SK-N-SH (cell line): ENCODE data around the gene PRKN. TPM values are rescaled to one million over a fixed set of nuclear protein-coding genes. Genes with fewer than 3 reads are reported as not detected.

Experiments used
- CTCF ChIA-PET: fragments of 300-600, 350-600 bp; formaldehyde crosslinking; extraction: SDS; loops from one replicate; lab custom pipeline; 2021; lab: Yijun Ruan, JAX
- POLR2A ChIA-PET: fragments of 350-600 bp; sonication (Branson Sonifier 250); formaldehyde crosslinking; extraction: SDS; loops from one replicate; lab custom pipeline; 2020; ENCODE audit warnings: antibody characterized with exemption, inconsistent platforms; lab: Yijun Ruan, JAX
- DNase-seq: peaks from one replicate; pipeline ENCODE4 v3.0.0; 2012
- H2AFZ ChIP-seq: fragments of 200-600 bp; sonication (generic); 2 replicates; pipeline ENCODE4 v1.8.1; 2016; ENCODE audit warnings: antibody characterized with exemption, mild to moderate bottlenecking, low read depth
- H3F3A ChIP-seq: fragments of 200-600 bp; sonication (generic); replicated peaks from 2 replicates; pipeline ENCODE3; 2016; ENCODE audit warnings: antibody characterized with exemption, mild to moderate bottlenecking; ENCODE audit not compliant: insufficient read depth
- H3K27ac ChIP-seq, 2 experiments: fragments of 200-500 bp in 1 of 2; fragments of 200-600 bp in 1 of 2; sonication (Bioruptor generic) in 1 of 2; sonication (generic), shearing (Covaris generic) in 1 of 2; 2 replicates each; pipeline versions ENCODE4 v1.5.1 to v1.6.1; 2014 to 2016; ENCODE audit warnings: low read depth in 2 of 2, inconsistent platforms in 1 of 2, low read length in 1 of 2, mild to moderate bottlenecking in 1 of 2, mixed read lengths in 1 of 2
- H3K27me3 ChIP-seq: fragments of 200-600 bp; sonication (generic), shearing (Covaris generic); 2 replicates; pipeline ENCODE4 v1.6.1; 2016; ENCODE audit warnings: mixed run types; ENCODE audit not compliant: insufficient read depth
- H3K36me3 ChIP-seq, 2 experiments: fragments of 200-500 bp in 1 of 2; fragments of 200-600 bp in 1 of 2; sonication (Bioruptor generic) in 1 of 2; sonication (generic) in 1 of 2; replicated peaks in 1 of 2; 2 replicates each; pipeline versions ENCODE3 to v1.5.1; 2014 to 2016; ENCODE audit warnings: low read length in 1 of 2, mild to moderate bottlenecking in 1 of 2; ENCODE audit not compliant: insufficient read depth in 2 of 2, control insufficient read depth in 1 of 2
- H3K4me1 ChIP-seq, 2 experiments: fragments of 200-500 bp in 1 of 2; fragments of 200-600 bp in 1 of 2; sonication (Bioruptor generic) in 1 of 2; sonication (generic), shearing (Covaris generic) in 1 of 2; 2 replicates each; pipeline versions ENCODE4 v1.5.1 to v1.6.1; 2014 to 2016; ENCODE audit warnings: low read depth in 1 of 2, low read length in 1 of 2, mixed run types in 1 of 2; ENCODE audit not compliant: insufficient read depth in 2 of 2, control insufficient read depth in 1 of 2
- H3K4me2 ChIP-seq: fragments of 200-600 bp; sonication (generic), shearing (Covaris generic); 2 replicates; pipeline ENCODE4 v1.6.1; 2017; ENCODE audit warnings: mixed run types
- H3K4me3 ChIP-seq, 2 experiments: fragments of 200-500 bp in 1 of 2; fragments of 200-600 bp in 1 of 2; sonication (Bioruptor generic) in 1 of 2; sonication (generic), shearing (Covaris generic) in 1 of 2; 2 replicates each; pipeline versions ENCODE4 v1.5.1 to v1.8.1; 2014 to 2016; ENCODE audit warnings: low read depth in 2 of 2, inconsistent platforms in 1 of 2, low read length in 1 of 2, mild to moderate bottlenecking in 1 of 2, mixed read lengths in 1 of 2, moderate library complexity in 1 of 2
- H3K79me2 ChIP-seq: fragments of 200-600 bp; sonication (generic); 2 replicates; pipeline ENCODE4 v1.8.1; 2017; ENCODE audit warnings: mild to moderate bottlenecking; ENCODE audit not compliant: insufficient read depth
- H3K9ac ChIP-seq: fragments of 200-600 bp; sonication (generic); 2 replicates; pipeline ENCODE4 v1.6.1; 2017; ENCODE audit warnings: mixed run types
- H3K9me2 ChIP-seq: fragments of 200-600 bp; sonication (generic); 2 replicates; pipeline ENCODE4 v1.6.1; 2017; ENCODE audit warnings: mixed run types
- H3K9me3 ChIP-seq: fragments of 200-600 bp; sonication (generic); 2 replicates; pipeline ENCODE4 v1.6.1; 2017; ENCODE audit warnings: mixed run types, mild to moderate bottlenecking, moderate library complexity
- H4K20me1 ChIP-seq: fragments of 200-600 bp; sonication (generic); 2 replicates; pipeline ENCODE4 v1.6.1; 2017; ENCODE audit warnings: mild to moderate bottlenecking, mixed run types; ENCODE audit not compliant: insufficient read depth
- CHD2 ChIP-seq: fragments of 150-350 bp; IDR thresholded peaks from 2 replicates; pipeline ENCODE4 v1.6.1; 2018; ENCODE audit warnings: low read length; ENCODE audit not compliant: partially characterized antibody
- ELF1 ChIP-seq: IDR thresholded peaks from 2 replicates; pipeline ENCODE4 v1.4.0; 2012
- FOSL2 ChIP-seq: IDR thresholded peaks from 2 replicates; pipeline ENCODE4 v1.4.0; 2012; ENCODE audit warnings: low read depth, mild to moderate bottlenecking, moderate library complexity, borderline replicate concordance
- FOXM1 ChIP-seq: IDR thresholded peaks from 2 replicates; pipeline ENCODE4 v1.4.0; 2012; ENCODE audit warnings: low read depth, mild to moderate bottlenecking
- GATA2 ChIP-seq: sonication (generic); formaldehyde crosslinking; IDR thresholded peaks from 2 replicates; pipeline ENCODE4 v1.5.0; 2020; ENCODE audit warnings: mild to moderate bottlenecking, missing genetic modification reagents
- MXI1 ChIP-seq: IDR thresholded peaks from 2 replicates; pipeline ENCODE4 v1.6.1; 2012; ENCODE audit warnings: mild to moderate bottlenecking, low read depth, low read length, improper control_type of control experiment
- NFIC ChIP-seq: IDR thresholded peaks from 2 replicates; pipeline ENCODE4 v1.4.0; 2012; ENCODE audit warnings: borderline replicate concordance
- NRF1 ChIP-seq: IDR thresholded peaks from 2 replicates; pipeline ENCODE4 v1.6.1; 2012; ENCODE audit warnings: low read depth, mild to moderate bottlenecking, low read length
- RFX5 ChIP-seq: IDR thresholded peaks from 2 replicates; pipeline ENCODE4 v1.6.1; 2012; ENCODE audit warnings: mild to moderate bottlenecking, improper control_type of control experiment, low read length
- SIN3A ChIP-seq: IDR thresholded peaks from 2 replicates; pipeline ENCODE4 v1.6.1; 2012; ENCODE audit warnings: low read depth, mild to moderate bottlenecking, low read length, moderate library complexity, borderline replicate concordance
- SMC3 ChIP-seq: IDR thresholded peaks from 2 replicates; pipeline ENCODE4 v1.6.1; 2012; ENCODE audit warnings: low read depth, low read length, improper control_type of control experiment
- TEAD4 ChIP-seq: IDR thresholded peaks from 2 replicates; pipeline ENCODE4 v1.4.0; 2012; ENCODE audit warnings: mild to moderate bottlenecking, borderline replicate concordance; ENCODE audit not compliant: insufficient read depth
- WGBS: methylation state at CpG from one replicate; pipeline ENCODE4 v1.1.6; 2017; ENCODE audit warnings: low lambda C conversion rate; 5-methylcytosine and 5-hydroxymethylcytosine counted together
- polyA plus RNA-seq, 3 experiments: library from polyadenylated mRNA; depleted of rRNA; stranded (reverse); fragments of >200 nt; gene quantifications; 2 replicates each; pipeline ENCODE4 v1.2.3, GENCODE V29; 2012
- TF ChIP-seq, protein P1 (sequence below): IDR thresholded peaks from 2 replicates; pipeline ENCODE4 v1.6.1; 2012; ENCODE audit warnings: mild to moderate bottlenecking, low read depth, low read length, moderate library complexity
- TF ChIP-seq, protein P2 (sequence below): IDR thresholded peaks from 2 replicates; pipeline ENCODE4 v1.4.0; 2012; ENCODE audit warnings: low read depth, borderline replicate concordance
- TF ChIP-seq, protein P3 (sequence below): fragments of 150-350 bp; IDR thresholded peaks from 2 replicates; pipeline ENCODE4 v1.6.1; 2017; ENCODE audit warnings: antibody characterized with exemption, low read length, low read depth, borderline replicate concordance

The PRKN gene
- polyA plus RNA-seq, 1 of the 3 experiments (the other 2 are of a cell fraction) = 0.76 TPM

DNA sequence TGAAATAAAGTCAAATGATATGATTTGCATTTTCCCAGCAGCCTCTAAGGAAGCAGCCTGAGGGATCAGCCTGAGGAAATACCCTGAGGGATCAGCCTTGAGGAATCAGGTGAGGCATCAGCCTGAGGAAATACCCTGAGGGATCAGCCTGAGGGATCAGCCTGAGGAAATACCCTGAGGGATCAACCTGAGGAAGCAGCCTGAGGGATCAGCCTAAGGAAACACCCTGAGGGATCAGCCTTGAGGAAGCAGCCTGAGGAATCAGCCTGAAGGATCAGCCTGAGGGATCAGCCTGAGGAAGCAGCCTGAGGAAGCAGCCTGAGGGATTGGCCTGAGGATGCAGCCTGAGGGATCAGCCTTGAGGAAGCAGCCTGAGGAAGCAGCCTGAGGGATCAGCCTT, 784.0 kb downstream of the PRKN start:
- ChIA-PET POLR2A (no interaction called here), CTCF (no interaction called here)
- TF ChIP-seq ELF1 (no peak), CHD2 (no peak), NFIC (no peak), FOXM1 (no peak)
- Histone ChIP-seq H3K4me2 (no peak overlapping the region), H3K27ac (no peak overlapping the region), H4K20me1 (no peaks in the 10 kb centered on the region), H3K4me3 (no peak overlapping the region), H3K79me2 (no peaks in the 10 kb centered on the region), H3F3A (no peaks in the 10 kb centered on the region), H3K9ac (no peak overlapping the region), H3K27me3 (no peaks in the 10 kb centered on the region), H3K4me1 (no peaks in the 10 kb centered on the region), H3K9me2 (no peaks in the 10 kb centered on the region), H3K9me3 (no peaks in the 10 kb centered on the region), H3K36me3 (no peaks in the 10 kb centered on the region), H2AFZ (no peak overlapping the region)
- no peak for DNase-seq

DNA sequence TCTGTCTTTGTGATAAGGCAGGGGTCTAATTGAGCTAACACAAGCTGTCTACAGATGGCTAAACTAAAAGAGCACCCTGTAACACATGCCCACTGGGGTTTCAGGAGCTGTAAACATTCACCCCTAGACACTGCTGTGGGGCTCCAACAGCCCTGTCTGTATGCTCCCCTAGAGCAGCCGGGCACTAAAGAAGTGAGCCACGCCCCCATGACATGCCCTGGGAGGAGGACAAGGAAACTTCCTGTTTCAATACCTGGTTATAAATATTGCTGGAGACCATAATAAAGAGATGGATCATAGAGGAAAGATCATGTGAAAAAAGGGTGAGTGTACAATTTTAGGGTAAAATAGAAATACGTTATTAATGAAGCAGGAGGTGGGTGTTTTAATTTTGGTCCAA, 786.0 kb downstream of the PRKN start:
- ChIA-PET CTCF (no interaction called here), POLR2A (no interaction called here)
- no peak for DNase-seq
- Histone ChIP-seq H3F3A (no peaks in the 10 kb centered on the region), H3K9ac (no peak overlapping the region), H3K4me2 (no peak overlapping the region), H3K4me1 (no peaks in the 10 kb centered on the region), H3K36me3 (no peaks in the 10 kb centered on the region), H3K9me2 (no peaks in the 10 kb centered on the region), H2AFZ (no peak overlapping the region), H3K27ac (no peak overlapping the region), H3K9me3 (no peaks in the 10 kb centered on the region), H3K79me2 (no peaks in the 10 kb centered on the region), H3K27me3 (no peaks in the 10 kb centered on the region), H4K20me1 (no peaks in the 10 kb centered on the region), H3K4me3 (no peak overlapping the region)
- 55% methylated on average over 3 of the region's 3 CpGs for WGBS
- TF ChIP-seq, protein P1, sequence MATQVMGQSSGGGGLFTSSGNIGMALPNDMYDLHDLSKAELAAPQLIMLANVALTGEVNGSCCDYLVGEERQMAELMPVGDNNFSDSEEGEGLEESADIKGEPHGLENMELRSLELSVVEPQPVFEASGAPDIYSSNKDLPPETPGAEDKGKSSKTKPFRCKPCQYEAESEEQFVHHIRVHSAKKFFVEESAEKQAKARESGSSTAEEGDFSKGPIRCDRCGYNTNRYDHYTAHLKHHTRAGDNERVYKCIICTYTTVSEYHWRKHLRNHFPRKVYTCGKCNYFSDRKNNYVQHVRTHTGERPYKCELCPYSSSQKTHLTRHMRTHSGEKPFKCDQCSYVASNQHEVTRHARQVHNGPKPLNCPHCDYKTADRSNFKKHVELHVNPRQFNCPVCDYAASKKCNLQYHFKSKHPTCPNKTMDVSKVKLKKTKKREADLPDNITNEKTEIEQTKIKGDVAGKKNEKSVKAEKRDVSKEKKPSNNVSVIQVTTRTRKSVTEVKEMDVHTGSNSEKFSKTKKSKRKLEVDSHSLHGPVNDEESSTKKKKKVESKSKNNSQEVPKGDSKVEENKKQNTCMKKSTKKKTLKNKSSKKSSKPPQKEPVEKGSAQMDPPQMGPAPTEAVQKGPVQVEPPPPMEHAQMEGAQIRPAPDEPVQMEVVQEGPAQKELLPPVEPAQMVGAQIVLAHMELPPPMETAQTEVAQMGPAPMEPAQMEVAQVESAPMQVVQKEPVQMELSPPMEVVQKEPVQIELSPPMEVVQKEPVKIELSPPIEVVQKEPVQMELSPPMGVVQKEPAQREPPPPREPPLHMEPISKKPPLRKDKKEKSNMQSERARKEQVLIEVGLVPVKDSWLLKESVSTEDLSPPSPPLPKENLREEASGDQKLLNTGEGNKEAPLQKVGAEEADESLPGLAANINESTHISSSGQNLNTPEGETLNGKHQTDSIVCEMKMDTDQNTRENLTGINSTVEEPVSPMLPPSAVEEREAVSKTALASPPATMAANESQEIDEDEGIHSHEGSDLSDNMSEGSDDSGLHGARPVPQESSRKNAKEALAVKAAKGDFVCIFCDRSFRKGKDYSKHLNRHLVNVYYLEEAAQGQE = no peak
- TF ChIP-seq RFX5 = no peak
- no peak for TF ChIP-seq TEAD4
- no peak for TF ChIP-seq CHD2
- no peak for TF ChIP-seq MXI1
- TF ChIP-seq FOSL2 = no peak
- no peak for TF ChIP-seq NRF1
- TF ChIP-seq GATA2 = no peak
- TF ChIP-seq, protein P2, sequence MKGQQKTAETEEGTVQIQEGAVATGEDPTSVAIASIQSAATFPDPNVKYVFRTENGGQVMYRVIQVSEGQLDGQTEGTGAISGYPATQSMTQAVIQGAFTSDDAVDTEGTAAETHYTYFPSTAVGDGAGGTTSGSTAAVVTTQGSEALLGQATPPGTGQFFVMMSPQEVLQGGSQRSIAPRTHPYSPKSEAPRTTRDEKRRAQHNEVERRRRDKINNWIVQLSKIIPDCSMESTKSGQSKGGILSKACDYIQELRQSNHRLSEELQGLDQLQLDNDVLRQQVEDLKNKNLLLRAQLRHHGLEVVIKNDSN = no peak
- TF ChIP-seq SIN3A = no peak
- TF ChIP-seq SMC3 = no peak
- TF ChIP-seq ELF1 = no peak
- TF ChIP-seq, protein P3, sequence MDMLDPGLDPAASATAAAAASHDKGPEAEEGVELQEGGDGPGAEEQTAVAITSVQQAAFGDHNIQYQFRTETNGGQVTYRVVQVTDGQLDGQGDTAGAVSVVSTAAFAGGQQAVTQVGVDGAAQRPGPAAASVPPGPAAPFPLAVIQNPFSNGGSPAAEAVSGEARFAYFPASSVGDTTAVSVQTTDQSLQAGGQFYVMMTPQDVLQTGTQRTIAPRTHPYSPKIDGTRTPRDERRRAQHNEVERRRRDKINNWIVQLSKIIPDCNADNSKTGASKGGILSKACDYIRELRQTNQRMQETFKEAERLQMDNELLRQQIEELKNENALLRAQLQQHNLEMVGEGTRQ = no peak
